T-helper 1 cell treated with Interleukin-12 subunit alpha and Interleukin-12 subunit beta and Interleukin-4 antibody, amounts not matched to agents 30 μg/mL and 1 μg/mL, for 36 hours (primary cell): Measurements from ENCODE around the gene S1PR3.

Experiments used
- H3K27ac Mint-ChIP-seq: one replicate; pipeline ENCODE4 v1.8.0; 2021; ENCODE audit warnings: mild to moderate bottlenecking, mixed read lengths
- H3K27me3 Mint-ChIP-seq: one replicate; pipeline ENCODE4 v1.8.0; 2021; ENCODE audit warnings: low read depth, mixed read lengths
- H3K36me3 Mint-ChIP-seq: one replicate; pipeline ENCODE4 v1.8.0; 2021; ENCODE audit warnings: low read depth, mixed read lengths
- H3K4me1 Mint-ChIP-seq: one replicate; pipeline ENCODE4 v1.8.0; 2021; ENCODE audit warnings: low read depth, mixed read lengths
- H3K4me3 Mint-ChIP-seq: one replicate; pipeline ENCODE4 v1.8.0; 2021; ENCODE audit warnings: mild to moderate bottlenecking, moderate library complexity, mixed read lengths
- H3K9me3 Mint-ChIP-seq: one replicate; pipeline ENCODE4 v1.8.0; 2021; ENCODE audit warnings: mixed read lengths

S1PR3 gene

GRCh38 chr9:89021154-89021803 lies 30.0 kb downstream of the S1PR3 start:
- Mint-ChIP-seq H3K4me1 (no peaks in the 10 kb centered on the region), H3K36me3 (no peaks in the 10 kb centered on the region), H3K9me3 (no peaks in the 10 kb centered on the region), H3K27ac (no peak overlapping the region), H3K27me3 (peaks cover 11% of the 10 kb centered on the region), H3K4me3 (no peak overlapping the region)

DNA sequence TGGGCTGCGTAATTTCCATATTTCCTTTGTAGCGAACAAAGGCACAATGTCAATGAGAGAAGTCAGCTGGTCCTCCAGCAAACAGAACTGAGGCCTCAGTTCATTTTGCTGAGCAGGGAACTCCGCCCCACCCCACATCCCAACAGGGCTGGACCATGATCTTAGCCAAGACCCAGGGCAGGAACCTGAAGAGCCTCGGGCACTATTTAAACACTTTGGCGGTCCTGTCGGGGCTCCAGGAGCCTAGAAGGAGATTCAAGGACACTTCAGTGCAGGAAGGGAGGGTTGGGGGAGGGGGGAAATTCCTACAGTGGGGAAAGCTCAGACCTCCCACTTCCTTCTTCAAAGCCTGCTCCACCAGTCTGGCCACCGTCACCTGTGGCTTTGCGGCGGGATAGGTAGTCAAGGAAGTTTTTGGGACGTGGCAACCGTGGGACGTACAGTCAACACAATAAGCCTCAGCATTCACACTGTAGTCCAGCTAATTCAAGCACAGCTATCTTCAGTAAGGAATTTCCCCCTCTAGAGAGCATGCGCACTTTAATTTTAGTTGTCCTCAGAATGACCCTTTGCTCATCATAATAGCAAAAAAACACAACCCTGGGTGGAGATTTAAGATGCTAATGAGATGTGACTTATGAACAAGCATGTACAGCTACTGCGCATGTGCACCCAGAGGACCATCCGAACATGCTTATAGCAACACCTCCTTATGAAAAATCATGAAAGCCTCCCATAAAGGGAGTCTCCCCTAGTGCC lies 30.9 kb downstream of the S1PR3 start:
- no peaks in the 10 kb centered on the region for H3K9me3 Mint-ChIP-seq
- H3K36me3 Mint-ChIP-seq, result no peaks in the 10 kb centered on the region
- H3K4me3 Mint-ChIP-seq, result no peak overlapping the region
- peaks cover 8% of the 10 kb centered on the region for H3K27me3 Mint-ChIP-seq
- H3K27ac Mint-ChIP-seq, result no peak overlapping the region
- H3K4me1 Mint-ChIP-seq, result no peaks in the 10 kb centered on the region

- Mint-ChIP-seq H3K4me3 (no peak overlapping the region), H3K36me3 (no peaks in the 10 kb centered on the region), H3K27ac (no peak overlapping the region), H3K4me1 (no peaks in the 10 kb centered on the region), H3K27me3 (peaks cover 3% of the 10 kb centered on the region), H3K9me3 (no peaks in the 10 kb centered on the region)
Measured at GRCh38 chr9:89022902-89023301, 31.6 kb downstream of the S1PR3 start.

DNA sequence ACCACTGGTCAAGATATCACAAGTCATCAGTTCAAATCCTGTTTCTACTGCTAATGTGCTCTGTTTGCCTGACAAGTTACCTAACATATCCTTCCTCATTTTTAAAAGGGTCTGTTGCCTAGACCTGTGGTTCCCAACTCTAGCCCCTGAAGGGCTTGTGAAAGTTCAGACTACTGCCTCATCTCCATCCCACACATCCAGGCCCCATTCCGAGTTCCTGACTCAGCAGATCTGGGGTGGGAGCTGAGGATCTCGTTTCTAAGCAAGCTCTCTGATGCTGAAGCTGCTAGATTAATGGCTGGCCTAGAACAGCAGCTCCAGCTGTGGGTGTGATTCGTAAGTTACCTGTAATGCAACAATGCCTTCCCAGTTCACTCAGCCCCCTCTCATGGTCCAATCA lies 32.5 kb downstream of the S1PR3 start:
- no peaks in the 10 kb centered on the region for H3K36me3 Mint-ChIP-seq
- H3K4me1 Mint-ChIP-seq, result no peaks in the 10 kb centered on the region
- H3K9me3 Mint-ChIP-seq, result no peaks in the 10 kb centered on the region
- H3K4me3 Mint-ChIP-seq, result no peak overlapping the region
- peaks cover 3% of the 10 kb centered on the region for H3K27me3 Mint-ChIP-seq
- H3K27ac Mint-ChIP-seq, result no peak overlapping the region

GRCh38 chr9:89024727-89025126 lies 33.5 kb downstream of the S1PR3 start:
- H3K27ac Mint-ChIP-seq, result no peak overlapping the region
- no peak overlapping the region for H3K4me3 Mint-ChIP-seq
- H3K4me1 Mint-ChIP-seq, result no peaks in the 10 kb centered on the region
- no peaks in the 10 kb centered on the region for H3K36me3 Mint-ChIP-seq
- H3K27me3 Mint-ChIP-seq, result peaks cover 3% of the 10 kb centered on the region
- peaks cover 6% of the 10 kb centered on the region for H3K9me3 Mint-ChIP-seq

DNA sequence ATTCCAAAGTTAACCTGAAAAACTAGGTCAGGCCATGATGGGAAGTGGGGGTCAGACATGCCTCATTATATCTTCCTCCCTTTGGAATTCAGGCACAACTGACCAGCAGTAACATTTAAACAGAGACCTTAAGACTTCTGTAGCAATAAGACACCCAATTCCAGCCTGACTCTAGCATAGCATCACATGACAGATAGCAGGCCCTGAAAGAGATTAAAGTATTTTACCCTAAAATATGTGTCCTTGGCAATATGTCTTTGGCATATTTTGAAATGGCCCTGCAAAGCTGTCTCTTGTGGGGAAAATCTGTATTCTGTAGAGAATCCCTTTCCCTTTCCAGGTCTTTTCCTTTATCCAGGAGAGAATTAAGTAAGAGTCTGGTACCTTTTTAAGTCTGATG lies 34.3 kb downstream of the S1PR3 start:
- Mint-ChIP-seq H3K27ac (no peak overlapping the region), H3K27me3 (peaks cover 3% of the 10 kb centered on the region), H3K9me3 (peaks cover 11% of the 10 kb centered on the region), H3K36me3 (no peaks in the 10 kb centered on the region), H3K4me3 (no peak overlapping the region), H3K4me1 (no peaks in the 10 kb centered on the region)

DNA sequence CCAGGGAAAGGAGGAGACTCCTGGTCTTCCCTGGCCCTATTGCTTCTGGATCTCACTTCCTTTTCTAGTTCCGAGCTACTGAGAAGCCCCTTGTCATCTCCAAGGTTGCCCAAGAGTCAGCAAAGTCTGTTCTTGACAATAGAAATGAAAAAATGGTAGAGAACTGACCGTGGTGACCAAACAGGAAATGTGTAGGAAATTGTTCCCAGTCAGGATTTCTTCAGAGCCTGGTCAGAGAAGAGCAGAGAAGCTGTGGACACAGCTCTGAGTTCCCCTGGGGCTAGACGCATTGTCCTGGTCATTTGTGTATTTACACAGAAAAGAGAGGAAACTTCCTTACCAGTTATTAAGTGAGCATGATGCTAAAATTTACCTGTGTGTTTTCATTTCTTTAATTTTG lies 35.6 kb downstream of the S1PR3 start:
- H3K9me3 Mint-ChIP-seq, result peaks cover 11% of the 10 kb centered on the region
- no peak overlapping the region for H3K4me3 Mint-ChIP-seq
- H3K36me3 Mint-ChIP-seq, result no peaks in the 10 kb centered on the region
- H3K27ac Mint-ChIP-seq, result no peak overlapping the region
- no peaks in the 10 kb centered on the region for H3K4me1 Mint-ChIP-seq
- no peaks in the 10 kb centered on the region for H3K27me3 Mint-ChIP-seq

DNA sequence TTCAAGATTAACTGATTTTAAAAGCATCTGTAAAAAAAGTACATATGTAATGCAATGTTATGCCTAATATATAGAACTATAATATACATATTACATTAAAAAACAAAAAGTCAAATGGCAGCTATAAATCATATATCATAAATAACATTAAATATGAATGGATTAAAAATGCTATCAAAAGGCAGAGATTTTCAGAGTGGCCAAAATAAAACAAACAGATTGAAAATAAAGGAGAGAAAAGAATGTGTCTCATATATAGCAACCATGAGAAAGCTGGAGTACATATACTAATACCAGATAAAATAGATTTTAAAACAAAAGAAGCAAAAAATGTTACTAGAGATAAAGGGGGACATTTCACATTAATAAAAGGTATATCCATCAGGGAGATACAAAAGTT lies 38.5 kb downstream of the S1PR3 start:
- H3K9me3 Mint-ChIP-seq, result peaks cover 11% of the 10 kb centered on the region
- no peak overlapping the region for H3K4me3 Mint-ChIP-seq
- H3K4me1 Mint-ChIP-seq, result no peaks in the 10 kb centered on the region
- no peak overlapping the region for H3K27ac Mint-ChIP-seq
- no peaks in the 10 kb centered on the region for H3K27me3 Mint-ChIP-seq
- no peaks in the 10 kb centered on the region for H3K36me3 Mint-ChIP-seq

- Mint-ChIP-seq H3K4me1 (no peaks in the 10 kb centered on the region), H3K9me3 (peaks cover 11% of the 10 kb centered on the region), H3K4me3 (no peak overlapping the region), H3K27me3 (no peaks in the 10 kb centered on the region), H3K27ac (no peak overlapping the region), H3K36me3 (no peaks in the 10 kb centered on the region)
Measured at GRCh38 chr9:89032173-89032572, 40.9 kb downstream of the S1PR3 start.

DNA sequence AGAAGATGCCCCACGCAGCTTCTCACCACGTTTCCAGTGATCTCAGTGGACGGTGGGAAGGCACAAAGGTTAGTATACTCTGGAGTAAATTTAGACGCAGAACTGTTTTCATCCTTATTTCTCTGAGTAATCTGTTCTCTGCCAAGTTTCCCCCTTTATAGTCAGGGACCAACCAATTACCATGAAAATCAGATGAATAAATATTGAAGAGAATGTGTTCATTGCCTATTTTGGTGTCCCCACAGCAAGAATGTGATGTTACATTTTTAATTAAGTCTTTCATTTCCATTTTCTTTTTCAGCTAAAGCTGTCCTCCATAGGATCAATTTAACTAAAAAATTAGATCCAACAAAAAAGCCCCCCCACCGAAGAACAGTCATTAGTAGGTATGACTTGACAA lies 41.4 kb downstream of the S1PR3 start:
- Mint-ChIP-seq H3K36me3 (no peaks in the 10 kb centered on the region), H3K4me3 (no peak overlapping the region), H3K9me3 (peaks cover 11% of the 10 kb centered on the region), H3K27ac (no peak overlapping the region), H3K27me3 (no peaks in the 10 kb centered on the region), H3K4me1 (no peaks in the 10 kb centered on the region)

DNA sequence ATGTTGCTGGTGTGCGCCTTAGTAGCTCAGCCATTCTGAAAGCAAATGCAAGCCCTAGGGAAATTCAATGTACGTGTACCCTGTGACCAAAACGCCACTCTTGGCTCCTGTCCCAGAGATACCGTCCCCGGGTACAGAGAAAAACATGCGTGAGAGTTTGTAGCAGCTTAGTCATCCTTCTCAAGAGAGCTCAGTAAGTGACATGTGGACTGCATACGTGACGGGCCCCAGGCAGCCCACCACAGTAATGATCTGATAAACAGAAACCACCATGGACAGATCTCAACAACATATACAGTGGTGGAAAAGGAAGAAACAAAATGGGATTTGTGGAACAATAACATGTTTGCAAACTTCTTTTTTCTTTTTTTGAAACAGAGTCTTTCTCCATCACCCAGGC lies 45.1 kb downstream of the S1PR3 start:
- no peaks in the 10 kb centered on the region for H3K9me3 Mint-ChIP-seq
- no peaks in the 10 kb centered on the region for H3K36me3 Mint-ChIP-seq
- no peaks in the 10 kb centered on the region for H3K27me3 Mint-ChIP-seq
- no peaks in the 10 kb centered on the region for H3K4me1 Mint-ChIP-seq
- H3K4me3 Mint-ChIP-seq, result no peak overlapping the region
- no peak overlapping the region for H3K27ac Mint-ChIP-seq

- Mint-ChIP-seq H3K27ac (no peak overlapping the region), H3K27me3 (no peaks in the 10 kb centered on the region), H3K4me3 (no peak overlapping the region), H3K9me3 (no peaks in the 10 kb centered on the region), H3K4me1 (no peaks in the 10 kb centered on the region), H3K36me3 (no peaks in the 10 kb centered on the region)
Measured at GRCh38 chr9:89036891-89037290, 45.6 kb downstream of the S1PR3 start.

DNA sequence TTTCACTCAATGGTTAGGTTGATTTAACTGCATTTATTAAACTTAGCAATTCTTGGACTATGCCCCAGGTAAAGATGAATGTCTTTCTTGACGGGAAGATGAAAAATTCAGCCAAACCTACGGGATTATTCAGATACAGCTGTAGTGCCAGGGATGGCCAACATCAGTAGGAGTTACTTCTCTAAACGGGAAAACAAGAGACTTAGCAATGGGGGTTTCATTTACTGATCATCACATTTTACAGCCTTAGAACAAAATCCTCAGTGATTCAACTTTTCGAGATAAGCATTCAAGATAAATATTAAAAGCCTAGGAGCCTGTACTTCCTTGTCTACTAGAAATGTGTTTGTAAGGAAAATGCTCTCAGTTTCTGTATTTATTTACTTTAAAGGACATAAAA lies 46.1 kb downstream of the S1PR3 start:
- H3K27me3 Mint-ChIP-seq, result no peaks in the 10 kb centered on the region
- no peaks in the 10 kb centered on the region for H3K9me3 Mint-ChIP-seq
- H3K4me1 Mint-ChIP-seq, result no peaks in the 10 kb centered on the region
- no peak overlapping the region for H3K27ac Mint-ChIP-seq
- no peaks in the 10 kb centered on the region for H3K36me3 Mint-ChIP-seq
- no peak overlapping the region for H3K4me3 Mint-ChIP-seq

GRCh38 chr9:89037891-89038290 lies 46.6 kb downstream of the S1PR3 start:
- Mint-ChIP-seq H3K27ac (no peak overlapping the region), H3K27me3 (no peaks in the 10 kb centered on the region), H3K36me3 (no peaks in the 10 kb centered on the region), H3K4me1 (no peaks in the 10 kb centered on the region), H3K9me3 (no peaks in the 10 kb centered on the region), H3K4me3 (no peak overlapping the region)

DNA sequence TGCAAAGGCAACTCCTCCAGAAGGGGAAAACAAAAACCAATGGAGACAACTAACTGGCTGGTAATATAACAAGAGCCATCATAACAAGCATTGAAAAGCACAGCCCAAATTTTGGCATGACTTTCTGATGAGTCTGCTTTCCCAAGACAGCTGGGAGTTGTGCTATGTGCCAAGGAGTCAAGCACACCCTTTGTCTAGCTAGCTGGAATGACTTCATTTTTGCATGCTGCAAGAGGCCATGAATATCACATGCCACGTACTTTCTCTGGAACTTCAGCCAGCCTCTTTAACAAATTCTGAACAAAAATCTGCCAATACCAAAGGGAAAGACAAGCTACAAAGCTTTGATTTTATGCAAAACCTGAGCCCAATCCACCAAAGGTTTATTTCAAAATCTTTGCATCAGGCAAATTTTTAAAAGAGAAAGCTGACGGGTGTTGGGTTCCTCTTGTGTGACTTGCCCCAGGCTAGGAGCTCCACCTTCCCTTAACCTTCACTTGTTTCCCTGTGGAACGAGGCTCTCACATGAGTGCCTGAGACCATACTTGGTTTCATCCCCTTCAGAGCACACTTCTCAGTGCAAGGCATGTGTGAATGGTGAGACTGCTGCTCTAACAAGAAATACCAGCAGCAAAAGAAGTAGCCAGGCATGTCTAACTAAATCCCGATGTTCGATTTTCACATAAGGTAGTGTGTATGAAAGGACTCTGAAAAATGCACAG lies 47.3 kb downstream of the S1PR3 start:
- Mint-ChIP-seq H3K4me1 (no peaks in the 10 kb centered on the region), H3K27me3 (no peaks in the 10 kb centered on the region), H3K27ac (no peak overlapping the region)

More for the DNA sequence above, 47.3 kb downstream of the S1PR3 start:
- Mint-ChIP-seq H3K4me3 (no peak overlapping the region), H3K9me3 (no peaks in the 10 kb centered on the region), H3K36me3 (no peaks in the 10 kb centered on the region)
